ENCODE results near the gene CNMD.

Gene CNMD

GRCh38 chr13:52659340-52659739 lies 80.3 kb downstream of the CNMD start:
- DNase-seq (ENCODE audit: low read depth): no peak
- H3K4me3 ChIP-seq (ENCODE audit: low read depth, low read length): no peak overlapping the region
- no peak for TF ChIP-seq POLR2A (IDR thresholded peaks at IDR 0.05; ENCODE audit: extremely low read depth, insufficient read length)
- no peak for TF ChIP-seq CTCF (IDR thresholded peaks at IDR 0.05; ENCODE audit: low read depth, low read length)
- no peak for TF ChIP-seq MAX (IDR thresholded peaks at IDR 0.05; ENCODE audit: low read depth, low read length)
- no peak for TF ChIP-seq MYC (IDR thresholded peaks at IDR 0.05; ENCODE audit: low read depth, low read length)
